ENCODE results near the gene PITPNC1. TPM values are rescaled to one million over a fixed set of nuclear protein-coding genes. Genes with fewer than 3 reads are reported as not detected.

The PITPNC1 gene
- total RNA-seq, 1 donor from 2014 or later: 18.4 TPM

- no peak for DNase-seq (ENCODE audit: low read depth)
- no peak overlapping the region for H3K4me3 ChIP-seq (ENCODE audit: low read depth, low read length)
- no peak for TF ChIP-seq CTCF (conservative IDR thresholded peaks at IDR 0.05; ENCODE audit: low read depth, low read length)
Observed at GRCh38 chr17:67582673-67583081, 205.6 kb downstream of the PITPNC1 start.

- no peak for DNase-seq (ENCODE audit: low read depth)
- H3K4me3 ChIP-seq (ENCODE audit: low read depth, low read length): no peak overlapping the region
Observed at GRCh38 chr17:67585077-67585602, 208.1 kb downstream of the PITPNC1 start.

GRCh38 chr17:67588326-67588725 is 211.2 kb downstream of the PITPNC1 start:
- no peak for DNase-seq (ENCODE audit: low read depth)
- TF ChIP-seq CTCF (conservative IDR thresholded peaks at IDR 0.05; ENCODE audit: low read depth, low read length): no peak

More at GRCh38 chr17:67585077-67585602, 208.1 kb downstream of the PITPNC1 start:
- TF ChIP-seq CTCF (conservative IDR thresholded peaks at IDR 0.05; ENCODE audit: low read depth, low read length): no peak

GRCh38 chr17:67594115-67594880 is 217.2 kb downstream of the PITPNC1 start:
- DNase-seq (ENCODE audit: low read depth): no peak
- no peak for TF ChIP-seq CTCF (conservative IDR thresholded peaks at IDR 0.05; ENCODE audit: low read depth, low read length)
- H3K4me3 ChIP-seq (ENCODE audit: low read depth, low read length): no peak overlapping the region

More at GRCh38 chr17:67588326-67588725, 211.2 kb downstream of the PITPNC1 start:
- no peak overlapping the region for H3K4me3 ChIP-seq (ENCODE audit: low read depth, low read length)

- DNase-seq (ENCODE audit: low read depth): no peak
- H3K4me3 ChIP-seq (ENCODE audit: low read depth, low read length): no peak overlapping the region
- TF ChIP-seq CTCF (conservative IDR thresholded peaks at IDR 0.05; ENCODE audit: low read depth, low read length): no peak
Observed at GRCh38 chr17:67600408-67600807, 223.3 kb downstream of the PITPNC1 start.

GRCh38 chr17:67601897-67602296 is 224.8 kb downstream of the PITPNC1 start:
- no peak for DNase-seq (ENCODE audit: low read depth)
- no peak overlapping the region for H3K4me3 ChIP-seq (ENCODE audit: low read depth, low read length)

More at GRCh38 chr17:67601897-67602296, 224.8 kb downstream of the PITPNC1 start:
- TF ChIP-seq CTCF (conservative IDR thresholded peaks at IDR 0.05; ENCODE audit: low read depth, low read length): no peak
